Measurements from ENCODE around the gene MYLK4. TPM values are rescaled to one million over a fixed set of nuclear protein-coding genes. Genes with fewer than 3 reads are reported as not detected.
A peak's percentile ranks its signal among the peaks of the same experiment; 100 is the strongest.

Gene MYLK4
- total and polyA plus RNA-seq, 4 donors = 0.27 to 1.6 (median 1.0) TPM

DNA sequence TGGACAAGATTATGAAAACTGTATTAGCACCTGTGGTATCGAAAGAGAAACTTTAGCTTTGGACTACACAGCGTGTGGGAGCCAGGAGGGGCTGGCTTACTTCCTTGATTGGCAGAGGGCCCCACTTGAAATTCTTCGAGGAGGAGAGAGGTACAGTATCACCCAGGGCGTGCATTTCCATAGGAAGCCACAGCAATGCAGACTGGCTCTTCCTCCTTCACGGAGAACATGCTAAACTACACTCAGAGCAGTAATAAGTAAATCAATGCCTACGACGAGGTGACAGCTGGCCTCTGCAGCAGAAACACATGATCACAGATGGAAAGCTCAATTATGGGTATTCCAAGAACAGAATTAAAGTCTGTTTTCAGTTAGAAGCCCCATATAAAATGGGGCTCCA is 44.2 kb downstream of the MYLK4 start:
- Histone ChIP-seq H3K9ac (ENCODE audit: insufficient read depth in 1 of 2, low read length in 2 of 2) (no peak overlapping the region), H3K4me3 (no peak overlapping the region), H3K9me3 (ENCODE audit: control insufficient read depth in 4 of 4, insufficient read depth in 3 of 4, low read length in 3 of 4) (peaks cover 0 to 3% (median 0%) of the 10 kb centered on the region in 4 donors), H3K36me3 (ENCODE audit: control insufficient read depth in 4 of 4, insufficient read depth in 4 of 4, low read length in 4 of 4) (no peaks in the 10 kb centered on the region), H3K27me3 (ENCODE audit: control insufficient read depth in 3 of 3, insufficient read depth in 3 of 3, low read length in 2 of 3) (no peaks in the 10 kb centered on the region), H3K27ac (ENCODE audit: low read depth in 1 of 2, low read length in 1 of 2) (no peak overlapping the region), H3K4me1 (ENCODE audit: control insufficient read depth in 5 of 5, insufficient read depth in 5 of 5, low read length in 5 of 5) (no peaks in the 10 kb centered on the region)
- no peak for TF ChIP-seq CTCF (IDR thresholded peaks at IDR 0.05; ENCODE audit: control extremely low read depth, extremely low read depth)
- no peak for ATAC-seq (ENCODE audit: insufficient read depth, low FRiP score)
- 18 to 47% methylated on average over 7 of the region's 7 CpGs for WGBS, 2 donors
- DNase-seq = no peak

- no peak overlapping the region for H3K27ac ChIP-seq (ENCODE audit: low read depth in 1 of 2, low read length in 1 of 2)
- H3K27me3 ChIP-seq (ENCODE audit: control insufficient read depth in 3 of 3, insufficient read depth in 3 of 3, low read length in 2 of 3) = peaks cover 0 to 2% (median 0%) of the 10 kb centered on the region in 3 donors
- ATAC-seq (ENCODE audit: insufficient read depth, low FRiP score) (no peak), DNase-seq (no peak)
- no peak overlapping the region for H3K4me3 ChIP-seq
- H3K9me3 ChIP-seq (ENCODE audit: control insufficient read depth in 4 of 4, insufficient read depth in 3 of 4, low read length in 3 of 4) = peaks cover 0 to 2% (median 0%) of the 10 kb centered on the region in 4 donors
- H3K9ac ChIP-seq (ENCODE audit: insufficient read depth in 1 of 2, low read length in 2 of 2) = no peak overlapping the region
- WGBS, 2 donors = 70 to 87% methylated on average over 2 of the region's 2 CpGs
- no peak for TF ChIP-seq CTCF (IDR thresholded peaks at IDR 0.05; ENCODE audit: control extremely low read depth, extremely low read depth)
- H3K4me1 ChIP-seq (ENCODE audit: control insufficient read depth in 5 of 5, insufficient read depth in 5 of 5, low read length in 5 of 5) = no peaks in the 10 kb centered on the region
- H3K36me3 ChIP-seq (ENCODE audit: control insufficient read depth in 4 of 4, insufficient read depth in 4 of 4, low read length in 4 of 4) = no peaks in the 10 kb centered on the region
These were observed 45.5 kb downstream of the MYLK4 start for GRCh38 chr6:2705256-2705655.

DNA sequence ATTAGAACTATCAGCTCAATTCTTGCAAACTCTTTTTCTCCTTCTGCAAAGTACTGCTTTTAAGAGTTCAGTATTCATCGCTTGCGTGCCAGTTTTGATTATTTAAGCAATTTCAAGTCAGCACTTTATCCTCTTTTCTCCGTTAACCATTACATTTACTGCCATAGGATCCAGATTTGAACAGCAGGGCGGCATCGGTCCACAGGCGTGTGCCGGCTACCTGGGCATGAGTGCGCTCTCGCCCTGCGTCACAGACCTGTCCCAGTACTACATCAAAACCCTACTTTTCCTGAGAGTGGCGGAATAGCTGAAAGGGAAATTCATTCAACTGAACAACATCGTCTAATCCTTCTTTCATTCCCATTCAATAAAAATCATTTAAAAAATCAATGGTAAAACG is 53.4 kb downstream of the MYLK4 start:
- 88 to 90% methylated on average over 13 of the region's 13 CpGs for WGBS, 2 donors
- Histone ChIP-seq H3K27me3 (ENCODE audit: control insufficient read depth in 3 of 3, insufficient read depth in 3 of 3, low read length in 2 of 3) (peaks cover 0 to 2% (median 0%) of the 10 kb centered on the region in 3 donors), H3K4me1 (ENCODE audit: control insufficient read depth in 5 of 5, insufficient read depth in 5 of 5, low read length in 5 of 5) (no peaks in the 10 kb centered on the region), H3K4me3 (no peak overlapping the region), H3K36me3 (ENCODE audit: control insufficient read depth in 4 of 4, insufficient read depth in 4 of 4, low read length in 4 of 4) (no peaks in the 10 kb centered on the region), H3K27ac (ENCODE audit: low read depth in 1 of 2, low read length in 1 of 2) (no peak overlapping the region), H3K9ac (ENCODE audit: insufficient read depth in 1 of 2, low read length in 2 of 2) (no peak overlapping the region), H3K9me3 (ENCODE audit: control insufficient read depth in 4 of 4, insufficient read depth in 3 of 4, low read length in 3 of 4) (peaks cover 0 to 3% (median 0%) of the 10 kb centered on the region in 4 donors)
- no peak for ATAC-seq (ENCODE audit: insufficient read depth, low FRiP score)
- no peak for DNase-seq
- TF ChIP-seq CTCF (IDR thresholded peaks at IDR 0.05; ENCODE audit: control extremely low read depth, extremely low read depth) = no peak

DNA sequence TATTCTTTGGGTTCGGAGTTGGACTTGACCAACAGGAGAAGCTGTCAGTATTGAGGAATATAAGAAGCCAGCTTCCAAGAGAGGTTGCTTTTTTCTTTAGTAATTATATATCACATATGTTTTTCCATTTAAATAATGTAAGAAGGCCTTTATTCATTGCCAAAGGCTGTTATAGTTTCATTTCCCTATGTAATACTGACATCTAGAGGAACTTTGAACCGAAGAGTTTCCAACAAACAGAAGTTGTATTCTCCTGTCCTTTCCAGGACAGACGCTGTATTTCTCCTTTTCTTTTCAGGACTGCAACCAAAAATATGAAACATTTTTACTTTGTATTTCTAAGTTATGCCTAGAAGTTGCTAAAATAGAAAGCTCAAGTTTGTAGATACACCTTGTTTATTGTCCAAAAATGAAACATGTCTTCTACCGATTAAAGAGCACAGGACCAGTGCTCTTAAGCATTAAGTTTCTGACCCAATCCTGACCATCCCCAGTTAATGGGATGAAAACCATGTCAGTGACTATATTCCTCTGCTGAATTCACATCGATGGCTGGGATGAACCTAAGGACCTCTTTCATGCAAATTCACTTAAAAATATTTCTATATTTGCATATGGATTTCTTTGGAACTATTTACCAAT is 55.1 kb downstream of the MYLK4 start:
- peaks cover 0 to 3% (median 0%) of the 10 kb centered on the region in 4 donors for H3K9me3 ChIP-seq (ENCODE audit: control insufficient read depth in 4 of 4, insufficient read depth in 3 of 4, low read length in 3 of 4)
- no peak for TF ChIP-seq CTCF (IDR thresholded peaks at IDR 0.05; ENCODE audit: control extremely low read depth, extremely low read depth)
- ATAC-seq (ENCODE audit: insufficient read depth, low FRiP score) (no peak), DNase-seq (peak in 2 of 3 donors; percentile 79 to 85)
- 57 to 58% methylated on average over 5 of the region's 5 CpGs for WGBS, 2 donors
- no peaks in the 10 kb centered on the region for H3K36me3 ChIP-seq (ENCODE audit: control insufficient read depth in 4 of 4, insufficient read depth in 4 of 4, low read length in 4 of 4)
- peaks cover 0 to 4% (median 0%) of the 10 kb centered on the region in 3 donors for H3K27me3 ChIP-seq (ENCODE audit: control insufficient read depth in 3 of 3, insufficient read depth in 3 of 3, low read length in 2 of 3)
- no peak overlapping the region for H3K4me3 ChIP-seq
- no peak overlapping the region for H3K27ac ChIP-seq (ENCODE audit: low read depth in 1 of 2, low read length in 1 of 2)
- H3K9ac ChIP-seq (ENCODE audit: insufficient read depth in 1 of 2, low read length in 2 of 2) = no peak overlapping the region
- no peaks in the 10 kb centered on the region for H3K4me1 ChIP-seq (ENCODE audit: control insufficient read depth in 5 of 5, insufficient read depth in 5 of 5, low read length in 5 of 5)

Data from lung (tissue), 12 donors.